OCI-LY7 (cell line): ENCODE results near the gene INTS3.

Experiments
- EZH2phosphoT487 ChIP-seq: fragments of 200-600 bp; sonication (generic); IDR thresholded peaks from 2 replicates; pipeline ENCODE4 v1.6.1; 2018; ENCODE audit warnings: low read depth, borderline replicate concordance, mild to moderate bottlenecking, mixed run types, antibody characterized with exemption, low read length, moderate library complexity, mixed read lengths
- TF ChIP-seq, protein P1 (sequence below): fragments of 200-600 bp; sonication (generic); conservative IDR thresholded peaks from 2 replicates; pipeline ENCODE4 v1.5.1; 2014; ENCODE audit warnings: mild to moderate bottlenecking, antibody characterized with exemption, low read length, moderate library complexity, mixed read lengths

DNA sequence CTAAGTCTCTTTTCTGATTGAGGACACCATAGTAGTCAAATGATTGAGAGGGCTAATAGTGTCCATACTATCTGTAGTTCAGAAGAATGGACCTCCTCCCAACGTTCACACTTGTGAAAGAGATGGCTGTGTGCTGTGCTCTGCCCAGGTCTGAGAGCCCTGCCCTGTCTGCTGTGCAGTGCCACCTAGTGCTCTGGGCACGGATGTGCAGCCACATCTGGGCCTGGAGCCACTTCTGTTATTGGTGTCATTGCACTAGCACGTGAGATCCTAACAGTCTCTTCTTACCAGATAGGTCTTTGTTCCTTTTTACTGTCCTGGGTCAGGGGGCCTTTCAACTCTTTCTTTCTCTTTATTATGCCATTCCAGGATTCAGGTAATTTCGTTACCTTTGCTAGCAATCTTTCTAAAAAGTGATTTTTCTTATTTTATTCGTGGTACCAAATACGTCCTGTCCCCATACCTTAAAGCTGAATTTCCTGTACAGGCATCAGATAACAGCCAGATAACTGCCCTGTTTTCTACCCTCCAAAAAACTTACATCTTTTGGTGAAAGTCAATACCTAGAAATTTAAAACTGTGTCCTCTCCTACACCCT is 21.7 kb downstream of the INTS3 start:
- TF ChIP-seq, protein P1, sequence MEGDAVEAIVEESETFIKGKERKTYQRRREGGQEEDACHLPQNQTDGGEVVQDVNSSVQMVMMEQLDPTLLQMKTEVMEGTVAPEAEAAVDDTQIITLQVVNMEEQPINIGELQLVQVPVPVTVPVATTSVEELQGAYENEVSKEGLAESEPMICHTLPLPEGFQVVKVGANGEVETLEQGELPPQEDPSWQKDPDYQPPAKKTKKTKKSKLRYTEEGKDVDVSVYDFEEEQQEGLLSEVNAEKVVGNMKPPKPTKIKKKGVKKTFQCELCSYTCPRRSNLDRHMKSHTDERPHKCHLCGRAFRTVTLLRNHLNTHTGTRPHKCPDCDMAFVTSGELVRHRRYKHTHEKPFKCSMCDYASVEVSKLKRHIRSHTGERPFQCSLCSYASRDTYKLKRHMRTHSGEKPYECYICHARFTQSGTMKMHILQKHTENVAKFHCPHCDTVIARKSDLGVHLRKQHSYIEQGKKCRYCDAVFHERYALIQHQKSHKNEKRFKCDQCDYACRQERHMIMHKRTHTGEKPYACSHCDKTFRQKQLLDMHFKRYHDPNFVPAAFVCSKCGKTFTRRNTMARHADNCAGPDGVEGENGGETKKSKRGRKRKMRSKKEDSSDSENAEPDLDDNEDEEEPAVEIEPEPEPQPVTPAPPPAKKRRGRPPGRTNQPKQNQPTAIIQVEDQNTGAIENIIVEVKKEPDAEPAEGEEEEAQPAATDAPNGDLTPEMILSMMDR, result peak; percentile 96
- no peak for TF ChIP-seq EZH2phosphoT487
